WTC11 (cell line): ENCODE data around the gene SHISA9. TPM values are rescaled to one million over a fixed set of nuclear protein-coding genes. Genes with fewer than 3 reads are reported as not detected.

Experiments used
- ATAC-seq: fragments of 200-7000 bp; cut with Tn5 transposase; 2 replicates; pipeline ENCODE4 v1.10.0; 2021; ENCODE audit warnings: mild to moderate bottlenecking, moderate library complexity
- CTCF ChIA-PET: fragments of 300-600 bp; sonication (Branson Sonifier 250); formaldehyde crosslinking; loops from one replicate; lab custom pipeline; 2021; ENCODE audit warnings: antibody characterized with exemption; lab: Charles Lee
- POLR2A ChIA-PET: fragments of 350-600 bp; sonication (Branson Sonifier 250); formaldehyde crosslinking; loops from one replicate; lab custom pipeline; 2021; ENCODE audit warnings: antibody characterized with exemption; lab: Charles Lee
- DNase-seq: peaks from one replicate; pipeline ENCODE4 v3.0.0; 2021; ENCODE audit warnings: low spot score
- H3K27ac Mint-ChIP-seq: 2 replicates; pipeline ENCODE4 v1.8.0; 2021; ENCODE audit warnings: mixed read lengths
- H3K27me3 Mint-ChIP-seq: 2 replicates; pipeline ENCODE4 v1.8.0; 2021; ENCODE audit warnings: low read depth, mild to moderate bottlenecking, moderate library complexity, mixed read lengths
- H3K36me3 Mint-ChIP-seq: 2 replicates; pipeline ENCODE4 v1.8.0; 2021; ENCODE audit warnings: mixed read lengths
- H3K4me1 Mint-ChIP-seq: 2 replicates; pipeline ENCODE4 v1.8.0; 2022; ENCODE audit warnings: mixed read lengths
- H3K4me3 Mint-ChIP-seq: 2 replicates; pipeline ENCODE4 v1.8.0; 2021; ENCODE audit warnings: mild to moderate bottlenecking, moderate library complexity, mixed read lengths
- H3K9me3 Mint-ChIP-seq: 2 replicates; pipeline ENCODE4 v1.8.0; 2021; ENCODE audit warnings: mixed read lengths
- ATF2 ChIP-seq: sonication (generic); formaldehyde crosslinking; IDR thresholded peaks from 2 replicates; pipeline ENCODE4 v1.8.1; 2022; ENCODE audit warnings: low read depth, missing genetic modification reagents, borderline replicate concordance
- FOXK1 ChIP-seq: sonication (generic); formaldehyde crosslinking; IDR thresholded peaks from 2 replicates; pipeline ENCODE4 v1.8.0; 2022; ENCODE audit warnings: mild to moderate bottlenecking, moderate library complexity, missing genetic modification reagents
- HMGXB4 ChIP-seq: sonication (generic); formaldehyde crosslinking; IDR thresholded peaks from 2 replicates; pipeline ENCODE4 v1.8.1; 2023; ENCODE audit warnings: mild to moderate bottlenecking, moderate library complexity, missing genetic modification reagents
- IRF2 ChIP-seq: sonication (generic); formaldehyde crosslinking; IDR thresholded peaks from 2 replicates; pipeline ENCODE4 v1.8.0; 2022; ENCODE audit warnings: low read depth, missing genetic modification reagents, borderline replicate concordance
- MAX ChIP-seq: sonication (generic); formaldehyde crosslinking; IDR thresholded peaks from 2 replicates; pipeline ENCODE4 v1.8.0; 2022; ENCODE audit warnings: mild to moderate bottlenecking, missing genetic modification reagents
- NFE2L1 ChIP-seq: sonication (generic); formaldehyde crosslinking; IDR thresholded peaks from 2 replicates; pipeline ENCODE4 v1.8.1; 2023; ENCODE audit warnings: missing genetic modification reagents
- NR2C2 ChIP-seq: sonication (generic); formaldehyde crosslinking; IDR thresholded peaks from 2 replicates; pipeline ENCODE4 v1.8.0; 2022; ENCODE audit warnings: mild to moderate bottlenecking, missing genetic modification reagents
- RELA ChIP-seq: sonication (generic); formaldehyde crosslinking; IDR thresholded peaks from 2 replicates; pipeline ENCODE4 v1.8.1; 2022; ENCODE audit warnings: missing genetic modification reagents, mild to moderate bottlenecking, borderline replicate concordance
- SMAD3 ChIP-seq: sonication (generic); formaldehyde crosslinking; IDR thresholded peaks from 2 replicates; pipeline ENCODE4 v1.8.0; 2022; ENCODE audit warnings: missing genetic modification reagents, mild to moderate bottlenecking, borderline replicate concordance
- SMAD4 ChIP-seq: sonication (generic); formaldehyde crosslinking; IDR thresholded peaks from 2 replicates; pipeline ENCODE4 v1.8.0; 2022; ENCODE audit warnings: mild to moderate bottlenecking, missing genetic modification reagents
- SP1 ChIP-seq: sonication (generic); formaldehyde crosslinking; conservative IDR thresholded peaks from 2 replicates; pipeline ENCODE4 v1.8.1; 2022; ENCODE audit warnings: missing genetic modification reagents
- ZMAT4 ChIP-seq: fragments of 250-450 bp; sonication (Bioruptor Pico); IDR thresholded peaks from 2 replicates; pipeline ENCODE4 v1.9.0; 2021; ENCODE audit warnings: mild to moderate bottlenecking
- ZNF416 ChIP-seq: fragments of 250-450 bp; sonication (Bioruptor Pico); IDR thresholded peaks from 2 replicates; pipeline ENCODE4 v1.9.0; 2021; ENCODE audit warnings: mild to moderate bottlenecking, inconsistent platforms
- ZNF671 ChIP-seq: fragments of 250-450 bp; sonication (Bioruptor Pico); IDR thresholded peaks from 2 replicates; pipeline ENCODE4 v1.8.0; 2021; ENCODE audit warnings: mild to moderate bottlenecking
- total RNA-seq: library from RNA; stranded (reverse); gene quantifications from 3 replicates; pipeline ENCODE4 v1.2.3, GENCODE V29; 2021
- TF ChIP-seq, protein P1 (sequence below): sonication (generic); formaldehyde crosslinking; IDR thresholded peaks from 2 replicates; pipeline ENCODE4 v1.8.1; 2022; ENCODE audit warnings: missing genetic modification reagents, borderline replicate concordance
- TF ChIP-seq, protein P2 (sequence below): fragments of 250-450 bp; sonication (Bioruptor Pico); IDR thresholded peaks from 2 replicates; pipeline ENCODE4 v1.9.0; 2021; ENCODE audit warnings: mild to moderate bottlenecking, borderline replicate concordance
- TF ChIP-seq, protein P3 (sequence below): sonication (generic); formaldehyde crosslinking; IDR thresholded peaks from 2 replicates; pipeline ENCODE4 v1.8.0; 2022; ENCODE audit warnings: mild to moderate bottlenecking, missing genetic modification reagents

Gene SHISA9
- total RNA-seq, 1 experiment from 2014 or later, result 37.5 TPM

DNA sequence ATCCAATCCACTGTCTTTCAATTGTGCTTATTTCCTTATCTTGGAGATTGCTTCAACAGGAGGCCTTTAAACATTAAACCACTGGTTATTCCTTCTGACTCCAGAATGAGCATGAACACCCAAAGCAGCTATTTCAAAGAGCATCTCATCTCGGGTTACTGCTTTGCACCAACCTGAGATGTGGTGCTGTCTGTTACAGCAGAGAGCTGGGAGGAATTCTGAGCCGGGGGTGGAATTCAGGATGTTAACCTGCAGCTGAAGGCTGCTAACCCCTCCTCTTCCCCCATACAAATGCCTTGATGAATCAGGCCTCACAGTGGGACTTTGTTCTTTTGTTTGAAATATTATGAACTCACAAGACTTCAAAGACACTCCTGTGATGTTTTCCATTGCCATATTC, 113.1 kb downstream of the SHISA9 start (continued):
- no peak for TF ChIP-seq ZMAT4

GRCh38 chr16:13018026-13018425, 116.6 kb downstream of the SHISA9 start:
- peak; percentile 63 for ATAC-seq
- Mint-ChIP-seq H3K9me3 (no peaks in the 10 kb centered on the region), H3K4me3 (no peak overlapping the region), H3K4me1 (peaks cover 62% of the 10 kb centered on the region), H3K27ac (peak overlapping the region; percentile 86), H3K27me3 (no peaks in the 10 kb centered on the region), H3K36me3 (no peaks in the 10 kb centered on the region)
- ChIA-PET POLR2A (no interaction called here), CTCF (no interaction called here)
- TF ChIP-seq NR2C2 (CRISPR knock-in tag), result no peak
- no peak for TF ChIP-seq SMAD4
- no peak for TF ChIP-seq ZNF671 (CRISPR knock-in tag)
- TF ChIP-seq ZMAT4, result no peak
- no peak for TF ChIP-seq SMAD3 (CRISPR knock-in tag)
- no peak for TF ChIP-seq SP1
- no peak for TF ChIP-seq NFE2L1 (CRISPR knock-in tag)
- no peak for TF ChIP-seq ATF2 (CRISPR knock-in tag)
- no peak for TF ChIP-seq FOXK1 (CRISPR knock-in tag)
- TF ChIP-seq, protein P1, sequence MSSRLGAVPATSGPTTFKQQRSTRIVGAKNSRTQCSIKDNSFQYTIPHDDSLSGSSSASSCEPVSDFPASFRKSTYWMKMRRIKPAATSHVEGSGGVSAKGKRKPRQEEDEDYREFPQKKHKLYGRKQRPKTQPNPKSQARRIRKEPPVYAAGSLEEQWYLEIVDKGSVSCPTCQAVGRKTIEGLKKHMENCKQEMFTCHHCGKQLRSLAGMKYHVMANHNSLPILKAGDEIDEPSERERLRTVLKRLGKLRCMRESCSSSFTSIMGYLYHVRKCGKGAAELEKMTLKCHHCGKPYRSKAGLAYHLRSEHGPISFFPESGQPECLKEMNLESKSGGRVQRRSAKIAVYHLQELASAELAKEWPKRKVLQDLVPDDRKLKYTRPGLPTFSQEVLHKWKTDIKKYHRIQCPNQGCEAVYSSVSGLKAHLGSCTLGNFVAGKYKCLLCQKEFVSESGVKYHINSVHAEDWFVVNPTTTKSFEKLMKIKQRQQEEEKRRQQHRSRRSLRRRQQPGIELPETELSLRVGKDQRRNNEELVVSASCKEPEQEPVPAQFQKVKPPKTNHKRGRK (CRISPR knock-in tag), result no peak
- no peak for TF ChIP-seq RELA (CRISPR knock-in tag)
- TF ChIP-seq ZNF416, result no peak
- TF ChIP-seq, protein P2, sequence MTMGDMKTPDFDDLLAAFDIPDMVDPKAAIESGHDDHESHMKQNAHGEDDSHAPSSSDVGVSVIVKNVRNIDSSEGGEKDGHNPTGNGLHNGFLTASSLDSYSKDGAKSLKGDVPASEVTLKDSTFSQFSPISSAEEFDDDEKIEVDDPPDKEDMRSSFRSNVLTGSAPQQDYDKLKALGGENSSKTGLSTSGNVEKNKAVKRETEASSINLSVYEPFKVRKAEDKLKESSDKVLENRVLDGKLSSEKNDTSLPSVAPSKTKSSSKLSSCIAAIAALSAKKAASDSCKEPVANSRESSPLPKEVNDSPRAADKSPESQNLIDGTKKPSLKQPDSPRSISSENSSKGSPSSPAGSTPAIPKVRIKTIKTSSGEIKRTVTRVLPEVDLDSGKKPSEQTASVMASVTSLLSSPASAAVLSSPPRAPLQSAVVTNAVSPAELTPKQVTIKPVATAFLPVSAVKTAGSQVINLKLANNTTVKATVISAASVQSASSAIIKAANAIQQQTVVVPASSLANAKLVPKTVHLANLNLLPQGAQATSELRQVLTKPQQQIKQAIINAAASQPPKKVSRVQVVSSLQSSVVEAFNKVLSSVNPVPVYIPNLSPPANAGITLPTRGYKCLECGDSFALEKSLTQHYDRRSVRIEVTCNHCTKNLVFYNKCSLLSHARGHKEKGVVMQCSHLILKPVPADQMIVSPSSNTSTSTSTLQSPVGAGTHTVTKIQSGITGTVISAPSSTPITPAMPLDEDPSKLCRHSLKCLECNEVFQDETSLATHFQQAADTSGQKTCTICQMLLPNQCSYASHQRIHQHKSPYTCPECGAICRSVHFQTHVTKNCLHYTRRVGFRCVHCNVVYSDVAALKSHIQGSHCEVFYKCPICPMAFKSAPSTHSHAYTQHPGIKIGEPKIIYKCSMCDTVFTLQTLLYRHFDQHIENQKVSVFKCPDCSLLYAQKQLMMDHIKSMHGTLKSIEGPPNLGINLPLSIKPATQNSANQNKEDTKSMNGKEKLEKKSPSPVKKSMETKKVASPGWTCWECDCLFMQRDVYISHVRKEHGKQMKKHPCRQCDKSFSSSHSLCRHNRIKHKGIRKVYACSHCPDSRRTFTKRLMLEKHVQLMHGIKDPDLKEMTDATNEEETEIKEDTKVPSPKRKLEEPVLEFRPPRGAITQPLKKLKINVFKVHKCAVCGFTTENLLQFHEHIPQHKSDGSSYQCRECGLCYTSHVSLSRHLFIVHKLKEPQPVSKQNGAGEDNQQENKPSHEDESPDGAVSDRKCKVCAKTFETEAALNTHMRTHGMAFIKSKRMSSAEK, result no peak
- TF ChIP-seq MAX, result no peak
- no peak for DNase-seq

- peaks cover 5% of the 10 kb centered on the region; the same call in 1 of the 2 replicates for H3K9me3 Mint-ChIP-seq
- no peak overlapping the region for H3K27ac Mint-ChIP-seq
- ChIA-PET CTCF (no interaction called here), POLR2A (no interaction called here)
- peaks cover 39% of the 10 kb centered on the region for H3K4me1 Mint-ChIP-seq
- DNase-seq (no peak), ATAC-seq (no peak)
- no peaks in the 10 kb centered on the region for H3K27me3 Mint-ChIP-seq
- no peaks in the 10 kb centered on the region for H3K36me3 Mint-ChIP-seq
- no peak overlapping the region for H3K4me3 Mint-ChIP-seq
- TF ChIP-seq IRF2 (CRISPR knock-in tag) (no peak), HMGXB4 (CRISPR knock-in tag) (no peak)
- TF ChIP-seq, protein P2, result no peak
- TF ChIP-seq, protein P3, sequence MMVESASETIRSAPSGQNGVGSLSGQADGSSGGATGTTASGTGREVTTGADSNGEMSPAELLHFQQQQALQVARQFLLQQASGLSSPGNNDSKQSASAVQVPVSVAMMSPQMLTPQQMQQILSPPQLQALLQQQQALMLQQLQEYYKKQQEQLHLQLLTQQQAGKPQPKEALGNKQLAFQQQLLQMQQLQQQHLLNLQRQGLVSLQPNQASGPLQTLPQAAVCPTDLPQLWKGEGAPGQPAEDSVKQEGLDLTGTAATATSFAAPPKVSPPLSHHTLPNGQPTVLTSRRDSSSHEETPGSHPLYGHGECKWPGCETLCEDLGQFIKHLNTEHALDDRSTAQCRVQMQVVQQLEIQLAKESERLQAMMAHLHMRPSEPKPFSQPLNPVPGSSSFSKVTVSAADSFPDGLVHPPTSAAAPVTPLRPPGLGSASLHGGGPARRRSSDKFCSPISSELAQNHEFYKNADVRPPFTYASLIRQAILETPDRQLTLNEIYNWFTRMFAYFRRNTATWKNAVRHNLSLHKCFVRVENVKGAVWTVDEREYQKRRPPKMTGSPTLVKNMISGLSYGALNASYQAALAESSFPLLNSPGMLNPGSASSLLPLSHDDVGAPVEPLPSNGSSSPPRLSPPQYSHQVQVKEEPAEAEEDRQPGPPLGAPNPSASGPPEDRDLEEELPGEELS, result no peak
Measured at GRCh38 chr16:13021996-13022395, 120.6 kb downstream of the SHISA9 start.
